Body of pancreas (tissue), 4 donors: ENCODE results near the gene ABHD12B. TPM values are rescaled to one million over a fixed set of nuclear protein-coding genes. Genes with fewer than 3 reads are reported as not detected.

Experiments used
- ATAC-seq: fragments of 150-250 bp; one replicate; pipeline ENCODE4 v1.9.1; 2016
- DNase-seq, 4 donors: peaks; one replicate each; pipeline ENCODE4 v3.0.0-alpha.2; 2019
- H3K27ac ChIP-seq, 4 donors: fragments of 200-600 bp; sonication (generic); 1 replicate in 3 of 4; 2 replicates in 1 of 4; pipeline versions ENCODE4 v1.5.1 to v1.6.1; 2016 to 2019; ENCODE audit warnings: mild to moderate bottlenecking in 1 of 4, mixed read lengths in 1 of 4, moderate library complexity in 1 of 4
- H3K27me3 ChIP-seq, 2 donors: fragments of 200-600 bp; sonication (generic); one replicate each; pipeline ENCODE4 v1.6.0; 2016; ENCODE audit warnings: mild to moderate bottlenecking in 1 of 2
- H3K36me3 ChIP-seq, 2 donors: fragments of 200-600 bp; sonication (generic); replicated peaks in 1 of 2; 2 replicates each; pipeline ENCODE4 v1.5.1; 2016; ENCODE audit warnings: low read depth in 2 of 2; ENCODE audit not compliant: insufficient read depth in 1 of 2
- H3K4me1 ChIP-seq: fragments of 200-600 bp; sonication (generic); one replicate; pipeline ENCODE4 v1.6.0; 2016
- H3K4me3 ChIP-seq, 2 donors: fragments of 200-600 bp; sonication (generic); 1 replicate in 1 of 2; 2 replicates in 1 of 2; pipeline ENCODE4 v1.5.1; 2016 to 2019
- H3K9me3 ChIP-seq, 3 donors: fragments of 200-600 bp; sonication (generic); 1 replicate in 2 of 3; 2 replicates in 1 of 3; pipeline ENCODE4 v1.5.1; 2016
- CTCF ChIP-seq, 7 experiments: fragments of 450-650 bp in 4 of 7; fragments of 200-600 bp in 3 of 7; sonication (generic) in 3 of 7; IDR thresholded peaks; one replicate each; pipeline ENCODE4 v1.5.1; 2016 to 2019; ENCODE audit warnings: antibody characterized with exemption in 7 of 7
- POLR2A ChIP-seq, 3 donors: fragments of 450-650 bp; IDR thresholded peaks; one replicate each; pipeline ENCODE4 v1.6.1; 2016; ENCODE audit warnings: antibody characterized with exemption in 3 of 3, mild to moderate bottlenecking in 2 of 3
- WGBS, 2 donors: methylation state at CpG; one replicate each; pipeline ENCODE4 v1.1.5; 2017; 5-methylcytosine and 5-hydroxymethylcytosine counted together
- intact Hi-C: fragments of 100-400 bp; cut with DNase I; formaldehyde crosslinking; loops from one replicate; pipeline ENCODE4 v1.15.1; 2023
- total RNA-seq, 2 donors: library from RNA; depleted of rRNA; stranded (reverse); fragments of >200 nt; gene quantifications; one replicate each; pipeline ENCODE4 v1.1.0, GENCODE V29; 2016

Gene ABHD12B
- total RNA-seq, 2 donors from 2014 or later, result not detected

DNA sequence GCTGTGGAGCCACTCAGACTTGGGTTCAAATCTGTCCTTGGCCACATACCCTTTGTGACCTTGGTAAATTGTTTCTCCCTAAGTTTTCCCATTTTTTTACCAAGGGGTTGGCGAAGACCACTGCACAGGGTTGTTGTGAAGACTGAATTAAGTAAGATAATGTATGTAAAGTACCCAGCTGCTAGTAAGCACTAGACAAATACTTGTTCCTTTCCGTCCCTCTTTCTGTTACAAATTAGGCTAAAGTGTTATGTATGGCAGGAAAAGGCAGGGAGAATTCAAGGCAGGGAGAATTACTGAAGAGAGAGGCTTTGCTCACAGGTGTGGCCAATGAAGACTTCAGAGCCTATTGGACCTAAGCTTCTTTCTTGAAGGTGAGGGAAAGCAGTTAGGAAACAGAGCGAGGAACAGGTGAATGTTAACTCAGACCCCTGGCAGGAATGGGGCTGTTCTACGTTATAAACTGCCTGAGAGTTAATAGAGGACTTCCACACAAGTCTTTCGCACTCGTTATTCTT, 25.9 kb downstream of the ABHD12B start:
- intact Hi-C loops, result no loop called here
- Histone ChIP-seq H3K36me3 (no peaks in the 10 kb centered on the region), H3K4me3 (no peak overlapping the region), H3K27me3 (no peaks in the 10 kb centered on the region), H3K27ac (no peak overlapping the region), H3K4me1 (no peaks in the 10 kb centered on the region), H3K9me3 (no peaks in the 10 kb centered on the region)
- ATAC-seq (no peak), DNase-seq (no peak)
- WGBS, 2 donors, result 93 to 95% methylated on average over 6 of the region's 6 CpGs
- TF ChIP-seq POLR2A (IDR thresholded peaks at IDR 0.05), result no peak

DNA sequence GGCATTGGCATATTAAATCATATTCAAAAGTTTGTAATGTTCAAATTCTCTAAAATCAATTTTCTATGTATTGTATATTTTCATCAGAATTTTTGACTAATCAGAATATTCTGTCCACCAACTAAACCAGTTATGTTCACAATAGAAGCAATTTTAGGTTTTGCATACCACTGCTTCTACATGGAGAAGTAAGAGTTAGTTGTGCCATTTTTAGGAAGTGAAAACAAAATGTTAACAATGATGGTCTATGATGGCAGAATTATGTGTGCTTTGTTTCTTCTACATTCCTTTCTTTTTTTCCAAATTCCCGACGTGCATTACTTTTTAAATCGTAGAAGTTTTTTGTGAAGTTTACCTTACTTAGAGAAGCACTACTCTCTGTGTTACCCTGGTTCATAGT, 29.5 kb downstream of the ABHD12B start:
- intact Hi-C loops, result no loop called here
- H3K27me3 ChIP-seq, result no peaks in the 10 kb centered on the region
- no peaks in the 10 kb centered on the region for H3K4me1 ChIP-seq
- no peaks in the 10 kb centered on the region for H3K36me3 ChIP-seq
- no peak for ATAC-seq
- H3K27ac ChIP-seq, result no peak overlapping the region
- no peak for DNase-seq
- H3K9me3 ChIP-seq, result no peaks in the 10 kb centered on the region
- TF ChIP-seq POLR2A (IDR thresholded peaks at IDR 0.05), result no peak
- 89 to 91% methylated on average over 3 of the region's 3 CpGs for WGBS, 2 donors
- no peak overlapping the region for H3K4me3 ChIP-seq

DNA sequence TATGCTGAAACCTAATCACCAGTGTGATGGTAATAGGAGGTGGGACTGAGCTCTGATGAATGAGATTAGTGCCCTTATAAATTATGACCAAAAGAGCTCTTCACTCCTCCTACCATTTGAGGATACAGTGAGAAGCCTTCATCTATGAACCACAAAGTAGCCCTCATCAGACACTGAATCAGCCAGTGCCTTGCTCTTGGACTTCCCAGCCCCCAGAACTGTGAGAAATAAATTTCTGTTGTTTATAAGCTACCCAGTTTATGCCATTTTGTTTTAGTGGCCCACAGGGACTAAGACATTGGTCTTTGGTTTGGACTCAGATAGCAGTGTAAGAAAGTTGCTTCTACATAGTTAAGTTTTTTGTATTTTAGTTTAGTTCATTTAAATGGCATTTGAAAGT, 32.9 kb downstream of the ABHD12B start:
- intact Hi-C loops, result no loop called here
- Histone ChIP-seq H3K27ac (no peak overlapping the region), H3K4me1 (no peaks in the 10 kb centered on the region), H3K9me3 (no peaks in the 10 kb centered on the region), H3K4me3 (no peak overlapping the region), H3K36me3 (no peaks in the 10 kb centered on the region), H3K27me3 (no peaks in the 10 kb centered on the region)
- TF ChIP-seq CTCF (IDR thresholded peaks at IDR 0.05), result no peak
- TF ChIP-seq POLR2A (IDR thresholded peaks at IDR 0.05), result no peak
- DNase-seq (no peak), ATAC-seq (no peak)

- Histone ChIP-seq H3K9me3 (no peaks in the 10 kb centered on the region), H3K36me3 (no peaks in the 10 kb centered on the region), H3K27me3 (no peaks in the 10 kb centered on the region)
Measured at GRCh38 chr14:50906326-50907065, 34.6 kb downstream of the ABHD12B start.

GRCh38 chr14:50910495-50911420, 38.9 kb downstream of the ABHD12B start:
- H3K4me3 ChIP-seq, result no peak overlapping the region
- no peak for ATAC-seq
- H3K9me3 ChIP-seq, result no peaks in the 10 kb centered on the region

More at GRCh38 chr14:50906326-50907065, 34.6 kb downstream of the ABHD12B start:
- no peaks in the 10 kb centered on the region for H3K4me1 ChIP-seq
- ATAC-seq, result no peak
- no peak for TF ChIP-seq POLR2A (IDR thresholded peaks at IDR 0.05)
- TF ChIP-seq CTCF (IDR thresholded peaks at IDR 0.05), result no peak
- 57 to 62% methylated on average over 5 of the region's 5 CpGs for WGBS, 2 donors
- H3K4me3 ChIP-seq, result no peak overlapping the region
- intact Hi-C loops, result no loop called here
- no peak for DNase-seq
- H3K27ac ChIP-seq, result no peak overlapping the region

More at GRCh38 chr14:50910495-50911420, 38.9 kb downstream of the ABHD12B start:
- TF ChIP-seq CTCF (IDR thresholded peaks at IDR 0.05) (no peak), POLR2A (IDR thresholded peaks at IDR 0.05) (no peak)
- intact Hi-C loops, result no loop called here
- 80 to 90% methylated on average over 5 of the region's 5 CpGs for WGBS, 2 donors
- DNase-seq, result no peak
- Histone ChIP-seq H3K36me3 (no peaks in the 10 kb centered on the region), H3K4me1 (no peaks in the 10 kb centered on the region), H3K27ac (no peak overlapping the region), H3K27me3 (no peaks in the 10 kb centered on the region)
